HG02938 (cell line): Measurements from ENCODE around the gene TSPY9.
"Not testable (repeated sequence)": the region's sequence is repeated elsewhere in the genome, so short reads cannot be mapped to it uniquely, and the experiment has no call there.

Experiments used
- ATAC-seq: cut with Tn5 transposase; IDR thresholded peaks from one replicate; pipeline ENCODE4 v1.9.1; 2021; ENCODE audit warnings: mild to moderate bottlenecking, moderate library complexity; ENCODE audit not compliant: unreplicated experiment

TSPY9 gene, protein sequence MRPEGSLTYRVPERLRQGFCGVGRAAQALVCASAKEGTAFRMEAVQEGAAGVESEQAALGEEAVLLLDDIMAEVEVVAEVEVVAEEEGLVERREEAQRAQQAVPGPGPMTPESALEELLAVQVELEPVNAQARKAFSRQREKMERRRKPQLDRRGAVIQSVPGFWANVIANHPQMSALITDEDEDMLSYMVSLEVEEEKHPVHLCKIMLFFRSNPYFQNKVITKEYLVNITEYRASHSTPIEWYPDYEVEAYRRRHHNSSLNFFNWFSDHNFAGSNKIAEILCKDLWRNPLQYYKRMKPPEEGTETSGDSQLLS

DNA sequence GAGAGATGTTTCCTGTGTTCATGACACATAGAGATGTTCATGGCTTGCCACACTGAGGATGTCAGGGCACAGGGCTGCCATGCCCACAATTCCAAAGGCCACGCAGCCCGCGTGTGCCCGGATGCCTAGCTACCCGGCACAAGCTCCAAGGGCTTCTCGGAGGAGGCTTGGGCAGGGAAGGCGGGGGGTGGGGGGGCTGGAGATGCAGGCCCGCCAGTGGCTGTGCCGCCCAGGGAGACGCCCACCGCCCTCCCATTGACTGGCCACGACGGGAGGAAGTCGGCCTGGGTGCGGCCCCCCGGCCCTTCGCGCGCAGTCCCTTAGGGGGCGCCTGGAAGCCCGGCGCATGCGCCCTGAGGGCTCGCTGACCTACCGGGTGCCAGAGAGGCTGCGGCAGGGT, at the start of gene TSPY9:
Gene TSPY9 (plus strand): TSS at position 301 of the 400 bp plus-strand sequence. CDS start 46 bp downstream, at position 347.
- ATAC-seq: not testable (repeated sequence)

DNA sequence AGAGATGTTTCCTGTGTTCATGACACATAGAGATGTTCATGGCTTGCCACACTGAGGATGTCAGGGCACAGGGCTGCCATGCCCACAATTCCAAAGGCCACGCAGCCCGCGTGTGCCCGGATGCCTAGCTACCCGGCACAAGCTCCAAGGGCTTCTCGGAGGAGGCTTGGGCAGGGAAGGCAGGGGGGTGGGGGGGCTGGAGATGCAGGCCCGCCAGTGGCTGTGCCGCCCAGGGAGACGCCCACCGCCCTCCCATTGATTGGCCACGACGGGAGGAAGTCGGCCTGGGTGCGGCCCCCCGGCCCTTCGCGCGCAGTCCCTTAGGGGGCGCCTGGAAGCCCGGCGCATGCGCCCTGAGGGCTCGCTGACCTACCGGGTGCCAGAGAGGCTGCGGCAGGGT, 20.4 kb upstream of the TSPY9 start, which contains the start of gene TSPY1:
Gene TSPY1 (plus strand): TSS at position 301 of the 400 bp plus-strand sequence. CDS start 46 bp downstream, at position 347.
- ATAC-seq: not testable (repeated sequence)

DNA sequence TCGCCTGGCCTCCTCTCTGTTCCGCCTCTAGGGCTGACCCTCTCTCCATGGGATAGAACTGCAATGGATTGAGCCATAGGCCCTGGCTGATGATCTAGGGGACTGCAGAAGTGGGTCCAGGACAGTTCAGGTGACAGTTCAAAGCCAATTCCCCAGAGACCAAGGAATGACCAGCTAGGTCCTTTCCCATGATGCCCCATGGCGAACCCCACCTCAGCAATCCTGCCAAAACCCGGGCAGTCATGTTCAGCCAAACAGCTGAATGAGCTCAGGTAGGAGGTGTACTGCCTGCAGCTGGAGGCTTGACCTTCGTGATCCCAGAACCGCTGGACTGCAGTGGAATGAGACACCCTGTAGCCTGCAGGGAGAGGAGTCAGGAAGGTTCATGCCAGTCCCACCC, 17.3 kb downstream of the TSPY9 start:
- not testable (repeated sequence) for ATAC-seq

DNA sequence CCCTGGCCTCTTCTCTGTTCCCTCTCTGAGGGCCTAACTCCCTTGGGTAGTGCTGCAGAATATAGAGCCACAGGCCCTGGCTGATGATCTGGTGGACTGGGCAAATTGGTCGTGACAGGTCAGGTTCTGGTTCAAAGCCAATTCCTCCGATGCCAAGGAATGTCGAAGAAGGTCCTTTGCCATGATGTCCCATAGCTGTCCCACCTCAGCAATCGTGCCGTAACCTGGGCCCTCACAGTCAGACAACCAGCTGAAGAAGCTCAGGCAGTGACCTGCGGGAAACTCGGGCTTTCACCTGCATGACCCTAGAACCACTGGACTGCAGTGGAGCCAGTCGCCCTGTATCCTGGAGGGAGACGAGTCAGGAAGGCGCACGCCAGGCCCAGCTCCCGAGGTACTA, 29.2 kb downstream of the TSPY9 start:
- not testable (repeated sequence) for ATAC-seq

DNA sequence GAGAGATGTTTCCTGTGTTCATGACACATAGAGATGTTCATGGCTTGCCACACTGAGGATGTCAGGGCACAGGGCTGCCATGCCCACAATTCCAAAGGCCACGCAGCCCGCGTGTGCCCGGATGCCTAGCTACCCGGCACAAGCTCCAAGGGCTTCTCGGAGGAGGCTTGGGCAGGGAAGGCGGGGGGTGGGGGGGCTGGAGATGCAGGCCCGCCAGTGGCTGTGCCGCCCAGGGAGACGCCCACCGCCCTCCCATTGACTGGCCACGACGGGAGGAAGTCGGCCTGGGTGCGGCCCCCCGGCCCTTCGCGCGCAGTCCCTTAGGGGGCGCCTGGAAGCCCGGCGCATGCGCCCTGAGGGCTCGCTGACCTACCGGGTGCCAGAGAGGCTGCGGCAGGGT, 40.5 kb downstream of the TSPY9 start, which contains the start of gene TSPY10:
Gene TSPY10 (plus strand): TSS at position 301 of the 400 bp plus-strand sequence. CDS start 46 bp downstream, at position 347.
- ATAC-seq: not testable (repeated sequence)
